HEK293 (cell line): ENCODE data around the gene KANK3.

ENCODE experiments used
- AEBP2 ChIP-seq: fragments of 450-650 bp; formaldehyde crosslinking; IDR thresholded peaks from 2 replicates; pipeline ENCODE4 v1.5.1; 2016; ENCODE audit warnings: missing biosample characterization, missing genetic modification characterization, borderline replicate concordance
- ATF2 ChIP-seq: fragments of 450-650 bp; formaldehyde crosslinking; IDR thresholded peaks from 2 replicates; pipeline ENCODE4 v1.5.1; 2016; ENCODE audit warnings: missing biosample characterization, missing genetic modification characterization, low read depth
- CTCF ChIP-seq: fragments of 450-650 bp; formaldehyde crosslinking; IDR thresholded peaks from 2 replicates; pipeline ENCODE4 v1.5.1; 2016; ENCODE audit warnings: missing biosample characterization, missing genetic modification characterization
- INSM2 ChIP-seq: fragments of 450-650 bp; formaldehyde crosslinking; IDR thresholded peaks from 2 replicates; pipeline ENCODE4 v1.5.1; 2016; ENCODE audit warnings: missing biosample characterization, missing genetic modification characterization
- KLF7 ChIP-seq: fragments of 450-650 bp; formaldehyde crosslinking; IDR thresholded peaks from 2 replicates; pipeline ENCODE4 v1.5.1; 2016; ENCODE audit warnings: missing biosample characterization, missing genetic modification characterization, borderline replicate concordance
- OSR2 ChIP-seq: fragments of 450-650 bp; formaldehyde crosslinking; IDR thresholded peaks from 2 replicates; pipeline ENCODE4 v1.5.1; 2016; ENCODE audit warnings: missing biosample characterization, missing genetic modification characterization
- PBX3 ChIP-seq: sonication (generic); formaldehyde crosslinking; IDR thresholded peaks from 2 replicates; pipeline ENCODE4 v1.8.1; 2022; ENCODE audit warnings: mild to moderate bottlenecking, moderate library complexity, missing genetic modification reagents
- PRDM4 ChIP-seq: fragments of 450-650 bp; formaldehyde crosslinking; IDR thresholded peaks from 2 replicates; pipeline ENCODE4 v1.5.1; 2017; ENCODE audit warnings: missing biosample characterization, missing genetic modification characterization
- SETDB1 ChIP-seq: IDR thresholded peaks from one replicate; pipeline ENCODE4 v1.6.1; 2017; ENCODE audit warnings: mild to moderate bottlenecking, low read length, moderate library complexity, mixed read lengths; ENCODE audit not compliant: insufficient read length
- TCF7L2 ChIP-seq: IDR thresholded peaks from 2 replicates; pipeline ENCODE4 v1.6.1; 2011; ENCODE audit warnings: low read depth, mild to moderate bottlenecking, inconsistent platforms, low read length, moderate library complexity, borderline replicate concordance
- TRIM28 ChIP-seq: IDR thresholded peaks from 2 replicates; pipeline ENCODE4 v1.6.1; 2011; ENCODE audit warnings: low read length, control low read depth, borderline replicate concordance
- WT1 ChIP-seq: fragments of 450-650 bp; formaldehyde crosslinking; IDR thresholded peaks from 2 replicates; pipeline ENCODE4 v1.5.1; 2016; ENCODE audit warnings: missing biosample characterization, missing genetic modification characterization
- ZBTB20 ChIP-seq: fragments of 450-650 bp; formaldehyde crosslinking; IDR thresholded peaks from 2 replicates; pipeline ENCODE4 v1.5.1; 2016; ENCODE audit warnings: missing biosample characterization, missing genetic modification characterization
- ZNF133 ChIP-seq: fragments of 450-650 bp; formaldehyde crosslinking; IDR thresholded peaks from 2 replicates; pipeline ENCODE4 v1.5.1; 2016; ENCODE audit warnings: missing biosample characterization, missing genetic modification characterization
- ZNF292 ChIP-seq: fragments of 450-650 bp; formaldehyde crosslinking; IDR thresholded peaks from 2 replicates; pipeline ENCODE4 v1.5.1; 2016; ENCODE audit warnings: low read depth, missing biosample characterization, missing genetic modification characterization, borderline replicate concordance
- ZNF366 ChIP-seq: fragments of 450-650 bp; formaldehyde crosslinking; conservative IDR thresholded peaks from 2 replicates; pipeline ENCODE4 v1.5.1; 2016; ENCODE audit warnings: missing biosample characterization, missing genetic modification characterization
- ZNF391 ChIP-seq: fragments of 450-650 bp; formaldehyde crosslinking; IDR thresholded peaks from 2 replicates; pipeline ENCODE4 v1.5.1; 2016; ENCODE audit warnings: low read depth, missing biosample characterization, missing genetic modification characterization, borderline replicate concordance
- ZNF513 ChIP-seq: fragments of 450-650 bp; IDR thresholded peaks from 2 replicates; pipeline ENCODE4 v1.5.1; 2018; ENCODE audit warnings: missing biosample characterization, missing genetic modification characterization
- ZNF560 ChIP-seq: fragments of 450-650 bp; formaldehyde crosslinking; IDR thresholded peaks from 2 replicates; pipeline ENCODE4 v1.5.1; 2017; ENCODE audit warnings: missing biosample characterization, missing genetic modification characterization, borderline replicate concordance
- ZNF704 ChIP-seq: fragments of 450-650 bp; formaldehyde crosslinking; IDR thresholded peaks from 2 replicates; pipeline ENCODE4 v1.5.1; 2016; ENCODE audit warnings: missing biosample characterization, missing genetic modification characterization
- ZNF707 ChIP-seq: fragments of 450-650 bp; formaldehyde crosslinking; IDR thresholded peaks from 2 replicates; pipeline ENCODE4 v1.5.1; 2016; ENCODE audit warnings: missing biosample characterization, missing genetic modification characterization
- ZSCAN4 ChIP-seq: fragments of 450-650 bp; formaldehyde crosslinking; IDR thresholded peaks from 2 replicates; pipeline ENCODE4 v1.5.1; 2017; ENCODE audit warnings: missing biosample characterization, missing genetic modification characterization

The KANK3 gene

GRCh38 chr19:8307965-8308866 lies 34.8 kb downstream of the KANK3 start, which contains the start of gene CD320 (continued):
- TF ChIP-seq SETDB1: peak; percentile 12
- TF ChIP-seq ZSCAN4 (tag by site-specific recombination): 0 out of 2 replicates have a peak, but pooled peaks have one; percentile 18
- TF ChIP-seq WT1: 0 out of 2 replicates have a peak, but pooled peaks have one; percentile 2
- no peak for TF ChIP-seq ZNF704 (tag by site-specific recombination)
- TF ChIP-seq TRIM28: peak; percentile 76; the same call in 1 of the 2 replicates
- TF ChIP-seq PRDM4 (tag by site-specific recombination): peak; percentile 34; the same call in 1 of the 2 replicates
- TF ChIP-seq ZNF366 (tag by site-specific recombination): 0 out of 2 replicates have a peak, but pooled peaks have one; percentile 53
- TF ChIP-seq ZNF707 (tag by site-specific recombination): no peak
- TF ChIP-seq ZNF560 (tag by site-specific recombination): peak; percentile 73; the same call in 1 of the 2 replicates
- no peak for TF ChIP-seq ZNF133 (tag by site-specific recombination)
- peak; percentile 30; the same call in 1 of the 2 replicates for TF ChIP-seq ZBTB20 (tag by site-specific recombination)
- TF ChIP-seq TCF7L2: peak; percentile 77
- no peak for TF ChIP-seq AEBP2 (tag by site-specific recombination)
- TF ChIP-seq ZNF391 (tag by site-specific recombination): peak; percentile 5; the same call in 1 of the 2 replicates
- TF ChIP-seq CTCF (tag by site-specific recombination): no peak; the same call in 1 of the 2 replicates
- peak; percentile 7; the same call in 1 of the 2 replicates for TF ChIP-seq OSR2 (tag by site-specific recombination)
- no peak for TF ChIP-seq ZNF292 (tag by site-specific recombination)
- TF ChIP-seq ATF2: no peak
- TF ChIP-seq PBX3: peak; percentile 97
- TF ChIP-seq KLF7 (tag by site-specific recombination): peak; percentile 82; the same call in 1 of the 2 replicates
- peak; percentile 36; the same call in 1 of the 2 replicates for TF ChIP-seq ZNF513 (tag by site-specific recombination)
- TF ChIP-seq INSM2 (tag by site-specific recombination): no peak
